ENCODE results near the gene CDK11A.
"Not testable (repeated sequence)": the region's sequence is repeated elsewhere in the genome, so short reads cannot be mapped to it uniquely, and the experiment has no call there.

CDK11A gene

GRCh38 chr1:1753607-1754005 is 29.4 kb upstream of the CDK11A start:
- no peak for TF ChIP-seq CTCF (IDR thresholded peaks at IDR 0.05; ENCODE audit: low read length, missing control alignments)
- H3K4me3 ChIP-seq (replicated peaks; ENCODE audit: low read depth, low read length) = no peak overlapping the region
- DNase-seq (ENCODE audit: low read depth) = no peak

- no peak for TF ChIP-seq CTCF (IDR thresholded peaks at IDR 0.05; ENCODE audit: low read length, missing control alignments)
- no peak for DNase-seq (ENCODE audit: low read depth)
- H3K4me3 ChIP-seq (replicated peaks; ENCODE audit: low read depth, low read length) = no peak overlapping the region
Measured at GRCh38 chr1:1752636-1753606, 28.8 kb upstream of the CDK11A start.

- no peak for TF ChIP-seq CTCF (IDR thresholded peaks at IDR 0.05; ENCODE audit: low read length, missing control alignments)
Measured at GRCh38 chr1:1752190-1752589, 28.0 kb upstream of the CDK11A start.

GRCh38 chr1:1749941-1750340 is 25.8 kb upstream of the CDK11A start:
- H3K4me3 ChIP-seq (replicated peaks; ENCODE audit: low read depth, low read length); DNase-seq (ENCODE audit: low read depth): not testable (repeated sequence)

More at GRCh38 chr1:1752190-1752589, 28.0 kb upstream of the CDK11A start:
- no peak overlapping the region for H3K4me3 ChIP-seq (replicated peaks; ENCODE audit: low read depth, low read length)
- no peak for DNase-seq (ENCODE audit: low read depth)

GRCh38 chr1:1748686-1749321 is 24.6 kb upstream of the CDK11A start:
- TF ChIP-seq CTCF (IDR thresholded peaks at IDR 0.05; ENCODE audit: low read length, missing control alignments) = no peak
- DNase-seq (ENCODE audit: low read depth) = no peak
- H3K4me3 ChIP-seq (replicated peaks; ENCODE audit: low read depth, low read length) = no peak overlapping the region

GRCh38 chr1:1746566-1746909 is 22.4 kb upstream of the CDK11A start:
- H3K4me3 ChIP-seq (replicated peaks; ENCODE audit: low read depth, low read length); DNase-seq (ENCODE audit: low read depth): not testable (repeated sequence)

GRCh38 chr1:1745651-1746565 is 21.8 kb upstream of the CDK11A start:
- DNase-seq (ENCODE audit: low read depth) = peak; percentile 50
- H3K4me3 ChIP-seq (replicated peaks; ENCODE audit: low read depth, low read length) = peak overlapping the region; percentile 45

- H3K4me3 ChIP-seq (replicated peaks; ENCODE audit: low read depth, low read length); DNase-seq (ENCODE audit: low read depth): not testable (repeated sequence)
Measured at GRCh38 chr1:1742529-1742928, 18.4 kb upstream of the CDK11A start.

GRCh38 chr1:1741013-1741412 is 16.9 kb upstream of the CDK11A start:
- DNase-seq (ENCODE audit: low read depth) = peak; percentile 99

GRCh38 chr1:1738799-1739337 is 14.7 kb upstream of the CDK11A start:
- H3K4me3 ChIP-seq (replicated peaks; ENCODE audit: low read depth, low read length); DNase-seq (ENCODE audit: low read depth): not testable (repeated sequence)

More at GRCh38 chr1:1741013-1741412, 16.9 kb upstream of the CDK11A start:
- H3K4me3 ChIP-seq (replicated peaks; ENCODE audit: low read depth, low read length) = not testable (repeated sequence)

GRCh38 chr1:1737675-1738590 is 13.8 kb upstream of the CDK11A start:
- H3K4me3 ChIP-seq (replicated peaks; ENCODE audit: low read depth, low read length); DNase-seq (ENCODE audit: low read depth): not testable (repeated sequence)
